Measurements from ENCODE around the gene PLA2G10. TPM values are rescaled to one million over a fixed set of nuclear protein-coding genes. Genes with fewer than 3 reads are reported as not detected.

Gene PLA2G10
- total RNA-seq, 1 donor from 2014 or later: not detected

DNA sequence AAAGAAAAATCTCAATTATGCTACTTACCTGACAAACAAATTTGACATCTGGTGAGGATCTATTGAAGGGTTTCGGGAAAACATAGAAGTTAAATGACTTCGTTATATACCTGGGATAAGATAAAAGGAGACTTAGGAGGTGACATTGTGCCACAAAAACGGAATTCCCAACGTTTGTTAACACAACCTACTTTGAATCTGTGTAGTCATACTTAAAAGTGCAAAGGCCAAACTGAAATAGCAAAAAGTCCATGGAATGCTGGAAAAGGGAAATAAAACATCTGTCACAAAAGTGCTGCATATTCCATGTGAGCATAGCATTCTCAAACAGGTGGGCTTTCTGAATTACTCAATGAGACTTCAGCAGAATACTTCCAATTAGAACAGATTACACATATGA, 67.0 kb downstream of the PLA2G10 start:
- Mint-ChIP-seq H3K4me1 (ENCODE audit: low read depth) (peaks cover 20% of the 10 kb centered on the region), H3K36me3 (ENCODE audit: low read depth) (peaks cover 65% of the 10 kb centered on the region), H3K27ac (no peak overlapping the region), H3K9me3 (no peaks in the 10 kb centered on the region), H3K27me3 (ENCODE audit: low read depth) (no peaks in the 10 kb centered on the region), H3K4me3 (ENCODE audit: low read depth) (no peak overlapping the region)
- DNase-seq (ENCODE audit: low spot score): no peak
- intact Hi-C loops (cut with micrococcal nuclease): no loop called here

Other genes starting within 250 kb of the PLA2G10 start
- gene PARN, start 64.0 kb downstream of the PLA2G10 start, total RNA-seq: 52.8 and 56.6 TPM in 2 replicates
- 54.8 and 55.7 TPM in 2 replicates for gene BFAR, start 61.4 kb downstream of the PLA2G10 start, total RNA-seq
- gene NPIPA3, start 9.1 kb upstream of the PLA2G10 start, total RNA-seq: 1.2 and 1.6 TPM in 2 replicates
- gene NPIPA2, start 48.2 kb upstream of the PLA2G10 start, total RNA-seq: 4.8 and 5.1 TPM in 2 replicates
- 79.6 and 88.1 TPM in 2 replicates for gene NOMO1, start 139.4 kb upstream of the PLA2G10 start, total RNA-seq
- gene NPIPA1, start 243.1 kb upstream of the PLA2G10 start, total RNA-seq: 97.9 and 108 TPM in 2 replicates

Data from activated T-helper 2 cell treated with anti-CD3 and anti-CD28 coated beads, Interferon-gamma antibody, Interleukin-2, Interleukin-4, amounts not matched to agents 10 μg/mL and 5 μg/mL and 100 μg/mL, durations not matched to agents 14 hours and 24 hours and 36 hours (primary cell).